Keratinocyte (primary cell): ENCODE results near the gene SLK. TPM values are rescaled to one million over a fixed set of nuclear protein-coding genes. Genes with fewer than 3 reads are reported as not detected.

ENCODE experiments used
- DNase-seq: peaks from one replicate; pipeline ENCODE4 v3.0.0-alpha.2; 2011; ENCODE audit warnings: low read depth, missing footprints, low spot score
- FAIRE-seq: peaks from 2 replicates; lab custom pipeline; 2011; peaks lifted over from hg19 to GRCh38; lab: Jason Lieb, UNC
- H2AFZ ChIP-seq: 2 replicates; pipeline ENCODE4 v1.6.0; 2012; ENCODE audit warnings: low read length, control low read depth, inconsistent platforms; ENCODE audit not compliant: control insufficient read depth
- H3K27ac ChIP-seq: 2 replicates; pipeline ENCODE4 v1.5.1; 2011; ENCODE audit warnings: low read length; ENCODE audit not compliant: control insufficient read depth, insufficient read depth
- H3K27me3 ChIP-seq: 3 replicates; pipeline ENCODE4 v1.6.0; 2011; ENCODE audit warnings: low read length; ENCODE audit not compliant: control insufficient read depth, insufficient read depth; ENCODE audit errors: extremely low read depth
- H3K36me3 ChIP-seq, 2 experiments: 2 replicates in 1 of 2; 3 replicates in 1 of 2; pipeline ENCODE4 v1.5.1; 2011; ENCODE audit warnings: low read length in 2 of 2, mild to moderate bottlenecking in 1 of 2; ENCODE audit not compliant: control insufficient read depth in 2 of 2, insufficient read depth in 2 of 2; ENCODE audit errors: extremely low read depth in 1 of 2
- H3K4me1 ChIP-seq: 3 replicates; pipeline ENCODE4 v1.5.1; 2011; ENCODE audit warnings: low read length; ENCODE audit not compliant: control insufficient read depth, insufficient read depth; ENCODE audit errors: extremely low read depth
- H3K4me2 ChIP-seq: 3 replicates; pipeline ENCODE4 v1.6.0; 2011; ENCODE audit warnings: low read depth, low read length; ENCODE audit not compliant: control insufficient read depth, insufficient read depth; ENCODE audit errors: extremely low read depth
- H3K4me3 ChIP-seq, 3 experiments: fragments of 200-600 bp in 1 of 3; sonication (generic) in 1 of 3; 2 replicates in 2 of 3; 3 replicates in 1 of 3; pipeline ENCODE4 v1.5.1; 2011 to 2016; ENCODE audit warnings: low read length in 3 of 3, mild to moderate bottlenecking in 3 of 3, control low read depth in 2 of 3, inconsistent platforms in 1 of 3, low read depth in 1 of 3, mixed read lengths in 1 of 3, mixed run types in 1 of 3, moderate library complexity in 1 of 3; ENCODE audit not compliant: control insufficient read depth in 2 of 3, insufficient read depth in 2 of 3; ENCODE audit errors: extremely low read depth in 1 of 3
- H3K79me2 ChIP-seq: 2 replicates; pipeline ENCODE4 v1.6.0; 2012; ENCODE audit warnings: low read length; ENCODE audit not compliant: control insufficient read depth, insufficient read depth
- H3K9ac ChIP-seq: 3 replicates; pipeline ENCODE4 v1.6.0; 2011; ENCODE audit warnings: low read length; ENCODE audit not compliant: control insufficient read depth, insufficient read depth; ENCODE audit errors: extremely low read depth
- H3K9me1 ChIP-seq: 3 replicates; pipeline ENCODE4 v1.6.0; 2011; ENCODE audit warnings: low read length; ENCODE audit not compliant: control insufficient read depth, insufficient read depth; ENCODE audit errors: extremely low read depth
- H3K9me3 ChIP-seq: 2 replicates; pipeline ENCODE4 v1.5.1; 2012; ENCODE audit warnings: low read depth, low read length; ENCODE audit not compliant: control insufficient read depth
- H4K20me1 ChIP-seq: 3 replicates; pipeline ENCODE4 v1.6.0; 2011; ENCODE audit warnings: low read length; ENCODE audit not compliant: control insufficient read depth, insufficient read depth; ENCODE audit errors: extremely low read depth
- EZH2 ChIP-seq: IDR thresholded peaks from one replicate; pipeline ENCODE4 v1.6.1; 2012; ENCODE audit warnings: inconsistent platforms, mild to moderate bottlenecking, low read length, moderate library complexity
- dilution Hi-C: fragments of 300-500 bp; cut with MboI; formaldehyde crosslinking; loops from one replicate; pipeline ENCODE4 v1.7.0; 2020; ENCODE audit warnings: low sequenced_read_pairs; ENCODE audit not compliant: extremely low pct_ligation_motif_present
- polyA plus RNA-seq, 5 experiments: library from polyadenylated mRNA; depleted of rRNA in 3 of 5; stranded (reverse) in 3 of 5; stranded (forward) in 1 of 5; unstranded in 1 of 5; fragments of >200 nt; gene quantifications; 1 replicate in 1 of 5; 2 replicates in 3 of 5; 3 replicates in 1 of 5; pipeline versions ENCODE4 v1.2.1 to v1.2.3, GENCODE V29; 2011 to 2012; ENCODE audit warnings: missing spikeins in 2 of 5, low read depth in 1 of 5, low replicate concordance in 1 of 5
- TF ChIP-seq, protein P1 (sequence below), 3 experiments: IDR thresholded peaks in 1 of 3; conservative IDR thresholded peaks in 1 of 3; optimal IDR thresholded peaks in 1 of 3; 2 replicates in 2 of 3; 3 replicates in 1 of 3; pipeline versions ENCODE3 to v1.5.1; 2011; ENCODE audit warnings: low read length in 3 of 3, mild to moderate bottlenecking in 3 of 3, moderate library complexity in 2 of 3, control low read depth in 1 of 3, inconsistent platforms in 1 of 3; ENCODE audit not compliant: insufficient read depth in 2 of 3; ENCODE audit errors: extremely low read depth in 1 of 3

The SLK gene
- polyA plus RNA-seq, 1 donor (not counting 4 experiments of a cell fraction or from before 2014, with no cell fraction given), result 36.7 TPM

DNA sequence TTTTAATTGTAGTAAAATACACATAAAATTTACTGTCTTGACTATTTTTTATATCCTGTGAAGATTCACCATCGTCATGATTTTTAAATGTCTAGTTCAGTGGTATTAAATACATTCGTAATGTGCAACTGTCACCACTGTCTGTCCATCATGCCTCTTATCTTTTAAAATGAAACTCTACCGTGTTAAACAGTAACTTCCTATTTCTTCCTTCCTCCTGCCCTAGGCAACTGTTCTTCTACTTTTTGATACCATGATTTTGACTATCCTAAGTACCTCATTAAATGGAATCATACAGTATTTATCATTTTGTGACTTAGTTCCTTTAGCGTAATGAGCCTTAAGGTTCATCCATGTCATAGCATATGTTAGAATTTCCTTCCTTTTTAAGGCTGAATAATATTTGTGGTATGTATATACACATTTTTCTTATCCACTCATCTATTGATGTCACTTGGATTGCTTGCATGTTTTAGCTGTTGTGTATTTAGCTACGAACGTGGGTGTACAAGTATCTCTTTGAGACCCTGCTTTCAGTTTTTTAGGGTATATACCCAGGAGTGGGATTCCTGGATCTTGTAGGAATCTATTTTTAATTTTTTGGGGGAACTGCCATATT is 13.5 kb downstream of the SLK start:
- peaks cover 20% of the 10 kb centered on the region for H4K20me1 ChIP-seq
- no peak for DNase-seq
- no peak overlapping the region for H2AFZ ChIP-seq
- H3K27me3 ChIP-seq, result no peaks in the 10 kb centered on the region
- no peaks in the 10 kb centered on the region for H3K9me3 ChIP-seq
- no peak for TF ChIP-seq EZH2
- TF ChIP-seq, protein P1, sequence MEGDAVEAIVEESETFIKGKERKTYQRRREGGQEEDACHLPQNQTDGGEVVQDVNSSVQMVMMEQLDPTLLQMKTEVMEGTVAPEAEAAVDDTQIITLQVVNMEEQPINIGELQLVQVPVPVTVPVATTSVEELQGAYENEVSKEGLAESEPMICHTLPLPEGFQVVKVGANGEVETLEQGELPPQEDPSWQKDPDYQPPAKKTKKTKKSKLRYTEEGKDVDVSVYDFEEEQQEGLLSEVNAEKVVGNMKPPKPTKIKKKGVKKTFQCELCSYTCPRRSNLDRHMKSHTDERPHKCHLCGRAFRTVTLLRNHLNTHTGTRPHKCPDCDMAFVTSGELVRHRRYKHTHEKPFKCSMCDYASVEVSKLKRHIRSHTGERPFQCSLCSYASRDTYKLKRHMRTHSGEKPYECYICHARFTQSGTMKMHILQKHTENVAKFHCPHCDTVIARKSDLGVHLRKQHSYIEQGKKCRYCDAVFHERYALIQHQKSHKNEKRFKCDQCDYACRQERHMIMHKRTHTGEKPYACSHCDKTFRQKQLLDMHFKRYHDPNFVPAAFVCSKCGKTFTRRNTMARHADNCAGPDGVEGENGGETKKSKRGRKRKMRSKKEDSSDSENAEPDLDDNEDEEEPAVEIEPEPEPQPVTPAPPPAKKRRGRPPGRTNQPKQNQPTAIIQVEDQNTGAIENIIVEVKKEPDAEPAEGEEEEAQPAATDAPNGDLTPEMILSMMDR (optimal IDR thresholded peaks at IDR 0.05 in 1 of 3, IDR thresholded peaks at IDR 0.05 in 1 of 3, conservative IDR thresholded peaks at IDR 0.05 in 1 of 3; ENCODE audit: extremely low read depth in 1 of 3, insufficient read depth in 2 of 3, low read length in 3 of 3), result no peak
- H3K4me1 ChIP-seq, result peaks cover 15% of the 10 kb centered on the region
- no peak overlapping the region for H3K4me3 ChIP-seq
- no peak overlapping the region for H3K27ac ChIP-seq
- no peak for FAIRE-seq
- dilution Hi-C loops, result no loop called here
- H3K36me3 ChIP-seq, result no peaks in the 10 kb centered on the region
- H3K9me1 ChIP-seq, result no peaks in the 10 kb centered on the region
- no peak overlapping the region for H3K4me2 ChIP-seq
- no peak overlapping the region for H3K9ac ChIP-seq
- peaks cover 99% of the 10 kb centered on the region for H3K79me2 ChIP-seq

DNA sequence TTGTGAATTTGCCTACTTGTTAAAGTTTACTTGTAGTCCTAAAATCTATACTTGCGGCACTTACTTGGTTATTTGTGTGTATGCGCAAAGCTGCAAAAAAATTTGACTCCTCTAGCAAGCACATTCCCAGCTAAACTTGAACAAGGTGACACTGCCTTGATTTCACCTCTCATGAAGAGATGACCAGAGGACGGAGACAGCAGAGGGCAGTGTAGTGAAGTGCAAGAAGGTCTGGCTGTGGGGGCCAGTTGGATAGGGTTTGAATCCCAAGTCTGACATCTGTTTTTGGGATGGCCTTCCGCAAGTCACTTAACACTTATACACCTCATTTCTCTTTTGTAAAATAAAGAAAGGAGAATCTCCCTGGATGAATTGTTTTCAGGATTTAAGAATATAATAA is 15.7 kb downstream of the SLK start:
- DNase-seq (no peak), FAIRE-seq (peak; percentile 29)
- H3K27me3 ChIP-seq, result no peaks in the 10 kb centered on the region
- H4K20me1 ChIP-seq, result peaks cover 20% of the 10 kb centered on the region
- H2AFZ ChIP-seq, result no peak overlapping the region
- H3K9me3 ChIP-seq, result no peaks in the 10 kb centered on the region
- no peaks in the 10 kb centered on the region for H3K36me3 ChIP-seq
- H3K27ac ChIP-seq, result no peak overlapping the region
- no peak overlapping the region for H3K9ac ChIP-seq
- peaks cover 15% of the 10 kb centered on the region for H3K4me1 ChIP-seq
- dilution Hi-C loops, result no loop called here
- no peak overlapping the region for H3K4me3 ChIP-seq
- no peak overlapping the region for H3K4me2 ChIP-seq
- TF ChIP-seq, protein P1 (optimal IDR thresholded peaks at IDR 0.05 in 1 of 3, IDR thresholded peaks at IDR 0.05 in 1 of 3, conservative IDR thresholded peaks at IDR 0.05 in 1 of 3; ENCODE audit: extremely low read depth in 1 of 3, insufficient read depth in 2 of 3, low read length in 3 of 3), result peak in 1 of 3 experiments; percentile 56
- TF ChIP-seq EZH2, result no peak
- H3K9me1 ChIP-seq, result no peaks in the 10 kb centered on the region
- peaks cover 97% of the 10 kb centered on the region for H3K79me2 ChIP-seq
